ENCODE data around the gene GMFB. TPM values are rescaled to one million over a fixed set of nuclear protein-coding genes. Genes with fewer than 3 reads are reported as not detected.

The GMFB gene
- total RNA-seq, 4 donors from 2014 or later = 24.1 to 44.3 (median 26.6) TPM

DNA sequence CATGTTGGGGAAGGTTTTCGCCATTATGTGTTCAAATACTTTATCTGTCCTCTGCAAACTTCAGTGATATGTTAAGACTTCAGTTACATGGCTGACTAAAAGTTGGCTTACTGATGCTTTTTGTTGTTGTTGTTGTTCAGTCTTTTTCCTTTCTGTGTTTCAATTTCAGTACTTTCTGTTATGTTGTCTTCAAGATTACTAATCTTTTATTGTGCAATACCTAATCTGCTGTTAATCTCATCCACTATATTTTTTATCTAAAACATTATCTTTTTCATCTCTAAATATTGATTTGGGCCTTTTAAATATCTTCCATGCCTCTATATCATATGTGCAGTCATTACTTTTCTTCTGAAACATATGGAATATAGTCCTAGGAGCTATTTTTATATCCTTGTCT is 27.9 kb upstream of the GMFB start:
- Histone ChIP-seq H3K4me3 (no peak overlapping the region), H3K9me3 (peaks cover 9% of the 10 kb centered on the region), H3K27ac (no peak overlapping the region), H3K4me1 (peaks cover 8% of the 10 kb centered on the region), H3K36me3 (no peaks in the 10 kb centered on the region), H3K27me3 (no peaks in the 10 kb centered on the region)
- WGBS = 100% methylated on average over 1 of the region's 1 CpG
- DNase-seq (ENCODE audit: low spot score in 2 of 2) = no peak
- TF ChIP-seq, protein P1, sequence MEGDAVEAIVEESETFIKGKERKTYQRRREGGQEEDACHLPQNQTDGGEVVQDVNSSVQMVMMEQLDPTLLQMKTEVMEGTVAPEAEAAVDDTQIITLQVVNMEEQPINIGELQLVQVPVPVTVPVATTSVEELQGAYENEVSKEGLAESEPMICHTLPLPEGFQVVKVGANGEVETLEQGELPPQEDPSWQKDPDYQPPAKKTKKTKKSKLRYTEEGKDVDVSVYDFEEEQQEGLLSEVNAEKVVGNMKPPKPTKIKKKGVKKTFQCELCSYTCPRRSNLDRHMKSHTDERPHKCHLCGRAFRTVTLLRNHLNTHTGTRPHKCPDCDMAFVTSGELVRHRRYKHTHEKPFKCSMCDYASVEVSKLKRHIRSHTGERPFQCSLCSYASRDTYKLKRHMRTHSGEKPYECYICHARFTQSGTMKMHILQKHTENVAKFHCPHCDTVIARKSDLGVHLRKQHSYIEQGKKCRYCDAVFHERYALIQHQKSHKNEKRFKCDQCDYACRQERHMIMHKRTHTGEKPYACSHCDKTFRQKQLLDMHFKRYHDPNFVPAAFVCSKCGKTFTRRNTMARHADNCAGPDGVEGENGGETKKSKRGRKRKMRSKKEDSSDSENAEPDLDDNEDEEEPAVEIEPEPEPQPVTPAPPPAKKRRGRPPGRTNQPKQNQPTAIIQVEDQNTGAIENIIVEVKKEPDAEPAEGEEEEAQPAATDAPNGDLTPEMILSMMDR (IDR thresholded peaks at IDR 0.05) = no peak
- TF ChIP-seq EP300 (IDR thresholded peaks at IDR 0.05) (no peak), POLR2A (IDR thresholded peaks at IDR 0.05) (no peak), POLR2AphosphoS5 (IDR thresholded peaks at IDR 0.05) (no peak)

DNA sequence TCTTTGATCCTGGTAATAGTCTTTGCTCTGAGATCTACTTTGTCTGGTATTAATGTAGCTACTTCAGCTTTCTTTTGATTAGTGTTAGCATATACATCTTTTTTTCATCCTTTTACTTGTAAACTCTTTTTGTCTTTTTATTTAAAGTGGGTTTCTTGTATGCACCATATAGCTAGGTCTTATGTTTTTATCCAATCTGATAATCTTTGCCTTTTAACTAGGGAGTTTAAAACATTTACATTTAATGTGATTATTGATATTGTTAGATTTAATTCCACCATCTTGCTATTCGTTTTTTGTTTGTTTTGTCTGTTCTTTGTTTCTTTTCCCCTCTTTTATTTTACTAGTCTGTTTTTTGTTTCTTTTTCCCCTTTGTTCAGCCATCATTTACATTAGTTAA is 26.9 kb upstream of the GMFB start:
- no peak overlapping the region for H3K27ac ChIP-seq
- H3K4me3 ChIP-seq = no peak overlapping the region
- no peak for DNase-seq (ENCODE audit: low spot score in 2 of 2)
- peaks cover 9% of the 10 kb centered on the region for H3K9me3 ChIP-seq
- 96% methylated on average over 1 of the region's 1 CpG for WGBS
- H3K4me1 ChIP-seq = peaks cover 12% of the 10 kb centered on the region
- TF ChIP-seq POLR2A (IDR thresholded peaks at IDR 0.05) (no peak), EP300 (IDR thresholded peaks at IDR 0.05) (no peak), POLR2AphosphoS5 (IDR thresholded peaks at IDR 0.05) (no peak)
- TF ChIP-seq, protein P1 (IDR thresholded peaks at IDR 0.05) = no peak
- no peaks in the 10 kb centered on the region for H3K27me3 ChIP-seq
- H3K36me3 ChIP-seq = no peaks in the 10 kb centered on the region

DNA sequence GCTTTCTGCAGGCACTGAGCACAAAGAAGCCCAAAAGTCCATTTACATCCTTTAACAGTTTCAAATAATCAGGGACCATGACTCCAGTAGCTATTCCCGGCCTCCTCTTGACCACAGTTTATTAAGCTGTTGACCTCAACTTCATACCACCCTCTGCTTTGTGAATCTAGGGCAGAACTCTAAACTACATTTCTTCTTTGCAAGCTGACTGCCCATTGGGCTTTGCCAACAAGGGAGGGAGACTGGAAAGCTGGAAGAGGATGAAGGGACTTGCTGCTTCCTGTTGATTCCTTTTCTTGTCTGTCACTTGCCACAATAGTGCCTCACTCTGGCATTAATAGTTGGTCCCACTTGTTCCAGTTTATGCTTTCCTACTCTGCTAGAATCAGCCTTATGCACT is 23.6 kb upstream of the GMFB start:
- no peaks in the 10 kb centered on the region for H3K27me3 ChIP-seq
- TF ChIP-seq, protein P1 (IDR thresholded peaks at IDR 0.05) = no peak
- TF ChIP-seq EP300 (IDR thresholded peaks at IDR 0.05) = no peak
- TF ChIP-seq POLR2AphosphoS5 (IDR thresholded peaks at IDR 0.05) = no peak
- TF ChIP-seq POLR2A (IDR thresholded peaks at IDR 0.05) = no peak
- WGBS = 73% methylated on average over 1 of the region's 1 CpG

DNA sequence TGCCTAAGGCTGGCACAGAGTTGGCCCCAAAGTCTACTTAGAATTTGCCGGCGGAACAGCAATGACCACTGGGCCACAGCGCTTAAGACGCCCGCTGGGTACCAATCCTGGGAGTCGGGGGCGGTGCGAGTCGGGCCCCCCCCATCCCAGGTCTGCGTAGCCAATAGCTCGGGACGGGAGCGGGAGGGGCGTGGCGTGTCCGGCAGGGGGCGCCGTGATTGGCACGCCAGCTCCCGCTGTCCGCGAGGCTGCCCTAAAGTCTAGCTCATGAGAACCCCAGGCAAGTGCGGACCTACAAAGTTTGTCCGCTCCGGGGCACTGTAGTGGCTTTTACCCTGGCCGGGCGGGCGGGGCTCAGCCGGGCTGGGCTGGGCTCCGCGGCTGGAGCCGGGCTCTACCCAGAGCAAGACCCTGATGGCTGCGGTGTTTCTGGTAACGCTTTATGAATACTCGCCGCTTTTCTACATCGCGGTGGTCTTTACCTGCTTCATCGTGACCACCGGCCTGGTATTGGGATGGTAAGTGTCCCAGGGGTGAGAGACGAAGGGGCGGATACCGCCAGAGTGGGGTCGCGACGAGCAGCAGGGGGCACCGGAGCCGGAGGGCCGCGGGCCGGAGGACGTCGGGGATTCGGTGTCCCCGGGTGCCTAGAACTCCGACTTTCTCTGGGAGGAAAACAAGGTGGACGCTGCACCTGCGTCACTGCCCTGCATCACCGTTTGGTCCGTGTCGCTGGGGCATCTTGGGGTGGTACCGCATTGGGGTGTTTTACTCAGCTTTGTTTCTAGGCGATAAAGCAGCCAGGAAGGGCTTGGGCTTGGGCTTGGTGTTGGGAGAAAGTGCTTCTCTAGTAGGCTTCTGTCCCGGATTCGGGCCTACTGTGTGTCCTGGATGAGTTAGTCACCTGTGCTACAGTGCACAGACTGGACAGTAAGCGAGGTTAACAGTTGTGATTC is 21.0 kb upstream of the GMFB start, which contains the start of gene CGRRF1:
CGRRF1 (plus strand) TSS at position 361 of the 956 bp plus-strand sequence; CDS start at position 415, 54 bp downstream.
- peak within 1 kb of the TSS; percentile 80 for H3K4me3 ChIP-seq
- H3K27ac ChIP-seq = peak within 1 kb of the TSS; percentile 53
- H3K27me3 ChIP-seq = no peaks in the 10 kb centered on the region
- peak; percentile 98 to 99 for DNase-seq (ENCODE audit: low spot score in 2 of 2)
- H3K36me3 ChIP-seq = no peaks in the 10 kb centered on the region
- H3K4me1 ChIP-seq = peaks cover 24% of the 10 kb centered on the region
- under 1% methylated on average over 46 of the region's 66 CpGs for WGBS
- no peaks in the 10 kb centered on the region for H3K9me3 ChIP-seq
- TF ChIP-seq POLR2AphosphoS5 (IDR thresholded peaks at IDR 0.05) = peak in 2 of 3 donors; percentile 51 to 85
- TF ChIP-seq POLR2A (IDR thresholded peaks at IDR 0.05) = peak in 1 of 2 donors; percentile 68
- TF ChIP-seq, protein P1 (IDR thresholded peaks at IDR 0.05) = peak; percentile 28 to 76
- no peak for TF ChIP-seq EP300 (IDR thresholded peaks at IDR 0.05)

More for the DNA sequence above, 23.6 kb upstream of the GMFB start:
- Histone ChIP-seq H3K36me3 (no peaks in the 10 kb centered on the region), H3K4me3 (no peak overlapping the region), H3K4me1 (peaks cover 24% of the 10 kb centered on the region), H3K27ac (no peak overlapping the region), H3K9me3 (peaks cover 9% of the 10 kb centered on the region)
- no peak for DNase-seq (ENCODE audit: low spot score in 2 of 2)

DNA sequence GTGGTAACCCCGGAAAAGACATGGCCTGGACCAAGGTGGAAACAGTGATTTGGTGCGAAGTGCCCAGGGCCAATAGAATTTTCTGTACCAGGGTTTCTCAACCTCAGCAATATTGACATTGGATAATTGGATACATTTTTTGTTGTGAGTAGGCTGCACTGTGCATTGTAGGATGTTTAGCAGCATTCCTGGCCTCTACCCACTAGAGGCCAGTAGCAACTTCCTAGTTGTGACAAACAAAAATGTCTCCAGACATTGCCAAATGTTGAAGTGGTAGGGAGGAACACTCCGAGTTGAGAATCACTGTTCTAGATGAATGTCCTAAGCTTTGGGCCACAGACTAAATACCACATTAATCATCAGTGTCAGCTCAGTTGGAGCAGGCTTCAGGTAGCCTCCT is 14.7 kb upstream of the GMFB start:
- no peak for TF ChIP-seq POLR2A (IDR thresholded peaks at IDR 0.05)
- TF ChIP-seq EP300 (IDR thresholded peaks at IDR 0.05) = no peak
- TF ChIP-seq, protein P1 (IDR thresholded peaks at IDR 0.05) = no peak
- no peak for TF ChIP-seq POLR2AphosphoS5 (IDR thresholded peaks at IDR 0.05)
- no peak overlapping the region for H3K4me3 ChIP-seq
- WGBS = 58% methylated on average over 3 of the region's 3 CpGs

More for the DNA sequence above, 14.7 kb upstream of the GMFB start:
- no peaks in the 10 kb centered on the region for H3K27me3 ChIP-seq
- H3K9me3 ChIP-seq = no peaks in the 10 kb centered on the region
- no peak overlapping the region for H3K27ac ChIP-seq
- H3K36me3 ChIP-seq = no peaks in the 10 kb centered on the region
- H3K4me1 ChIP-seq = no peaks in the 10 kb centered on the region
- DNase-seq (ENCODE audit: low spot score in 2 of 2) = no peak
